ENCODE measurements around the gene MVK.

MVK gene

DNA sequence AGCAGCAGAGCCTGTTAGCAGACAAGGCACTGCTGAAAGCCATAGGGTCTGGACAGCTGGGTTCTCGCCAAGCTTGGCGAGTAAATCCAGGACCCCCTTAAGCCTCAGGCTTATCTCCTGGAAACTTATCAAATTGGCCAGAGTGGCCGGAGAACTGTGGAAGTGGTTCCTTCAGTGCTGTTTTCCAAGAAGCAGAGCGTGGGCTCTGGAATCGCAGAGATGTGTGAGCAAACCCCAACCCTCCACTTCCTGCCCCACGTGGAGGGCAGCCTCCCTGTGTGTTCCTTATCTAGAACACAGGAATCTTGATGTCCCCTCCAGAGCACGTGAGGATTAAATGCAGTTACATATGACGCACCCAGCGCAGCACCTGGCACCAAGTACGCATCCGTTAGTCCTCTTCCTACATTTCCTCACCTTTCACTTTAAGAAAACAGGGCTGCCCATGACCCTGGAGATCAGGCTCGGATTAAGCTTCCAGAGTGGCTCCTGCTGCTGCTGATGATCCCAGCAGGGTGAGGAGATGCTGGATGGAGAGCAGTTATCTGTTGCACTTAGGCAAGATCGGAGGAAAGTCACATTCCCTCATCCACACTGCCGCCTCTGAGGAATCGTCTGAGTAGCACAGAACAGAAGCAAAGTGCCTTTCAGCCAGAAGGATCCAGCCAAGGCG, 35.3 kb upstream of the MVK start:
- Histone ChIP-seq H2AFZ (ENCODE audit: low read length) (no peak overlapping the region), H3K36me3 (ENCODE audit: insufficient read depth, low read length) (no peaks in the 10 kb centered on the region), H3F3A (ENCODE audit: low read depth) (no peaks in the 10 kb centered on the region), H3K9ac (ENCODE audit: low read depth, low read length, poor library complexity, severe bottlenecking) (no peak overlapping the region), H3K4me2 (ENCODE audit: low read depth, low read length, poor library complexity, severe bottlenecking) (no peak overlapping the region), H3K9me3 (ENCODE audit: insufficient read depth, low read depth, low read length) (no peaks in the 10 kb centered on the region), H3K4me3 (ENCODE audit: low read length, poor library complexity, severe bottlenecking) (no peak overlapping the region), H3K79me2 (ENCODE audit: insufficient read depth, low read length) (no peaks in the 10 kb centered on the region), H3K27me3 (ENCODE audit: insufficient read depth, low read length, poor library complexity, severe bottlenecking) (no peaks in the 10 kb centered on the region), H3K4me1 (ENCODE audit: insufficient read depth, low read length, poor library complexity, severe bottlenecking) (no peaks in the 10 kb centered on the region), H4K20me1 (ENCODE audit: insufficient read depth, low read length, poor library complexity, severe bottlenecking) (no peaks in the 10 kb centered on the region), H3K9me2 (replicated peaks; ENCODE audit: low read depth, low read length) (no peaks in the 10 kb centered on the region)
- TF ChIP-seq EZH2phosphoT487 (IDR thresholded peaks at IDR 0.05; ENCODE audit: borderline replicate concordance) = no peak
- TF ChIP-seq, protein P1, sequence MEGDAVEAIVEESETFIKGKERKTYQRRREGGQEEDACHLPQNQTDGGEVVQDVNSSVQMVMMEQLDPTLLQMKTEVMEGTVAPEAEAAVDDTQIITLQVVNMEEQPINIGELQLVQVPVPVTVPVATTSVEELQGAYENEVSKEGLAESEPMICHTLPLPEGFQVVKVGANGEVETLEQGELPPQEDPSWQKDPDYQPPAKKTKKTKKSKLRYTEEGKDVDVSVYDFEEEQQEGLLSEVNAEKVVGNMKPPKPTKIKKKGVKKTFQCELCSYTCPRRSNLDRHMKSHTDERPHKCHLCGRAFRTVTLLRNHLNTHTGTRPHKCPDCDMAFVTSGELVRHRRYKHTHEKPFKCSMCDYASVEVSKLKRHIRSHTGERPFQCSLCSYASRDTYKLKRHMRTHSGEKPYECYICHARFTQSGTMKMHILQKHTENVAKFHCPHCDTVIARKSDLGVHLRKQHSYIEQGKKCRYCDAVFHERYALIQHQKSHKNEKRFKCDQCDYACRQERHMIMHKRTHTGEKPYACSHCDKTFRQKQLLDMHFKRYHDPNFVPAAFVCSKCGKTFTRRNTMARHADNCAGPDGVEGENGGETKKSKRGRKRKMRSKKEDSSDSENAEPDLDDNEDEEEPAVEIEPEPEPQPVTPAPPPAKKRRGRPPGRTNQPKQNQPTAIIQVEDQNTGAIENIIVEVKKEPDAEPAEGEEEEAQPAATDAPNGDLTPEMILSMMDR (conservative IDR thresholded peaks at IDR 0.05; ENCODE audit: low read length) = no peak

- Histone ChIP-seq H3K4me1 (ENCODE audit: insufficient read depth, low read length, poor library complexity, severe bottlenecking) (peaks cover 1% of the 10 kb centered on the region), H3K4me2 (ENCODE audit: low read depth, low read length, poor library complexity, severe bottlenecking) (no peak overlapping the region), H3K9me2 (replicated peaks; ENCODE audit: low read depth, low read length) (no peaks in the 10 kb centered on the region), H3F3A (ENCODE audit: low read depth) (no peaks in the 10 kb centered on the region), H3K9me3 (ENCODE audit: insufficient read depth, low read depth, low read length) (no peaks in the 10 kb centered on the region), H3K79me2 (ENCODE audit: insufficient read depth, low read length) (no peaks in the 10 kb centered on the region), H3K27me3 (ENCODE audit: insufficient read depth, low read length, poor library complexity, severe bottlenecking) (no peaks in the 10 kb centered on the region), H3K4me3 (ENCODE audit: low read length, poor library complexity, severe bottlenecking) (no peak overlapping the region), H3K9ac (ENCODE audit: low read depth, low read length, poor library complexity, severe bottlenecking) (no peak overlapping the region), H4K20me1 (ENCODE audit: insufficient read depth, low read length, poor library complexity, severe bottlenecking) (no peaks in the 10 kb centered on the region), H2AFZ (ENCODE audit: low read length) (no peak overlapping the region), H3K36me3 (ENCODE audit: insufficient read depth, low read length) (no peaks in the 10 kb centered on the region)
- TF ChIP-seq, protein P1 (conservative IDR thresholded peaks at IDR 0.05; ENCODE audit: low read length) = no peak
- TF ChIP-seq EZH2phosphoT487 (IDR thresholded peaks at IDR 0.05; ENCODE audit: borderline replicate concordance) = no peak
These were observed 34.1 kb upstream of the MVK start for GRCh38 chr12:109539508-109539907.

DNA sequence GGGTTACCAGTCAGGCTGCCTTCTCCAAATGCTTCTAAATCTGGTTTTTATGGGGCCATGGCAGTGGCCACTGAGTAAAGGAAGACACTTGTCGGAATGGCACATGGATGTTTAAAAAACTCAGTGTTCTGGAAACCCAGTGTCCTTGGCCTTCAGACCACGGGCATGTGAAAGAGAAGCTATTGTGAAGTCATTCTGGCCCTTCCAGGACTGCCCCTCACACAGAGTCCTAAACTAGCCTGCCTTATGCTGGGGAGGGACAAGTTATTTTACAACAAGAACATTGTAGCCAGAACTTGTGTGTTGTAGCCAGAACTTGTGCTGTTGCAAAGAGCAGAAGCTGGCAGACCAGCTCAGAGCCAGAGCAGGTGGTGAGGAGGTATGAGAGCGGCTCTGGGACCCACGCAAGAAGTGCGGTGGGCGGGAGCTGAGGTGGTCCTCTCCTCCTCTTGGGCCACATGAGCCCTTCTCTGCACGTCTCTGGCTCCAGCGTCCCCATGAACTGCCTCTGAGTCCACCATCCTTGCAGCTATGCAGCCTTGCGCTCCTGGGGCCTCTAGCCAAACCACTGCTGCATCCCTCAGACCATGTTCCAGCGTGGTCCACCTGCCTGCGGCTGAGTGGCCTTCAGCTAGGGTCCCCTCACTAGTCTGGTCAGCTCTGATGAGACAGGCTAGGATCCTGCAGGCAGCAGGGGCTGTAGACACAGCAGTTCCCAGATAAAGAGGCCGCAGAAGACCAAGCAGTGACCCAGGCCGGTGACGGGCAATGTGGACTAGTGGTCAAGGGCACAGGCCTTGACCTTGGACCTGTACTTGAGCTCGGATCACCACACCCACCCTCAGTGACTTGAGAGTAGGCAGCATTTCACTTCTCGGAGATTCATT, 32.8 kb upstream of the MVK start:
- no peak for TF ChIP-seq EZH2phosphoT487 (IDR thresholded peaks at IDR 0.05; ENCODE audit: borderline replicate concordance)
- TF ChIP-seq, protein P1 (conservative IDR thresholded peaks at IDR 0.05; ENCODE audit: low read length) = no peak

More for the DNA sequence above, 32.8 kb upstream of the MVK start:
- H3K4me3 ChIP-seq (ENCODE audit: low read length, poor library complexity, severe bottlenecking) = no peak overlapping the region
- no peaks in the 10 kb centered on the region for H4K20me1 ChIP-seq (ENCODE audit: insufficient read depth, low read length, poor library complexity, severe bottlenecking)
- H3K9me3 ChIP-seq (ENCODE audit: insufficient read depth, low read depth, low read length) = no peaks in the 10 kb centered on the region
- no peak overlapping the region for H3K4me2 ChIP-seq (ENCODE audit: low read depth, low read length, poor library complexity, severe bottlenecking)
- no peaks in the 10 kb centered on the region for H3K9me2 ChIP-seq (replicated peaks; ENCODE audit: low read depth, low read length)
- H3K36me3 ChIP-seq (ENCODE audit: insufficient read depth, low read length) = no peaks in the 10 kb centered on the region
- H3K27me3 ChIP-seq (ENCODE audit: insufficient read depth, low read length, poor library complexity, severe bottlenecking) = no peaks in the 10 kb centered on the region
- peaks cover 14% of the 10 kb centered on the region for H3K4me1 ChIP-seq (ENCODE audit: insufficient read depth, low read length, poor library complexity, severe bottlenecking)
- H3K79me2 ChIP-seq (ENCODE audit: insufficient read depth, low read length) = no peaks in the 10 kb centered on the region
- H3F3A ChIP-seq (ENCODE audit: low read depth) = no peaks in the 10 kb centered on the region
- H3K9ac ChIP-seq (ENCODE audit: low read depth, low read length, poor library complexity, severe bottlenecking) = no peak overlapping the region
- H2AFZ ChIP-seq (ENCODE audit: low read length) = no peak overlapping the region
